Mammary epithelial cell (primary cell): ENCODE data around the gene ACAA1.
"Not testable (repeated sequence)": the region's sequence is repeated elsewhere in the genome, so short reads cannot be mapped to it uniquely, and the experiment has no call there.

Experiments used
- EZH2 ChIP-seq: IDR thresholded peaks from 2 replicates; pipeline ENCODE4 v1.6.1; 2012; ENCODE audit warnings: low read length, inconsistent platforms, borderline replicate concordance
- TF ChIP-seq, protein P1 (sequence below), 2 donors: IDR thresholded peaks in 1 of 2; conservative IDR thresholded peaks in 1 of 2; 2 replicates each; pipeline ENCODE4 v1.5.1; 2011 to 2012; ENCODE audit warnings: inconsistent platforms in 2 of 2, low read length in 2 of 2, mild to moderate bottlenecking in 2 of 2, control low read depth in 1 of 2, low read depth in 1 of 2; ENCODE audit not compliant: insufficient read depth in 1 of 2; ENCODE audit errors: extremely low read depth in 1 of 2

GRCh38 chr3:38083254-38083653, 53.7 kb downstream of the ACAA1 start:
- TF ChIP-seq, protein P1, sequence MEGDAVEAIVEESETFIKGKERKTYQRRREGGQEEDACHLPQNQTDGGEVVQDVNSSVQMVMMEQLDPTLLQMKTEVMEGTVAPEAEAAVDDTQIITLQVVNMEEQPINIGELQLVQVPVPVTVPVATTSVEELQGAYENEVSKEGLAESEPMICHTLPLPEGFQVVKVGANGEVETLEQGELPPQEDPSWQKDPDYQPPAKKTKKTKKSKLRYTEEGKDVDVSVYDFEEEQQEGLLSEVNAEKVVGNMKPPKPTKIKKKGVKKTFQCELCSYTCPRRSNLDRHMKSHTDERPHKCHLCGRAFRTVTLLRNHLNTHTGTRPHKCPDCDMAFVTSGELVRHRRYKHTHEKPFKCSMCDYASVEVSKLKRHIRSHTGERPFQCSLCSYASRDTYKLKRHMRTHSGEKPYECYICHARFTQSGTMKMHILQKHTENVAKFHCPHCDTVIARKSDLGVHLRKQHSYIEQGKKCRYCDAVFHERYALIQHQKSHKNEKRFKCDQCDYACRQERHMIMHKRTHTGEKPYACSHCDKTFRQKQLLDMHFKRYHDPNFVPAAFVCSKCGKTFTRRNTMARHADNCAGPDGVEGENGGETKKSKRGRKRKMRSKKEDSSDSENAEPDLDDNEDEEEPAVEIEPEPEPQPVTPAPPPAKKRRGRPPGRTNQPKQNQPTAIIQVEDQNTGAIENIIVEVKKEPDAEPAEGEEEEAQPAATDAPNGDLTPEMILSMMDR (conservative IDR thresholded peaks at IDR 0.05 in 1 of 2, IDR thresholded peaks at IDR 0.05 in 1 of 2; ENCODE audit: extremely low read depth in 1 of 2, insufficient read depth in 1 of 2, low read depth in 1 of 2, low read length in 2 of 2): not testable (repeated sequence)
- TF ChIP-seq EZH2: not testable (repeated sequence)
